Body of pancreas (tissue), 4 donors: ENCODE measurements around the gene TIMM17B. TPM values are rescaled to one million over a fixed set of nuclear protein-coding genes. Genes with fewer than 3 reads are reported as not detected.

Source experiments
- ATAC-seq: fragments of 150-250 bp; one replicate; pipeline ENCODE4 v1.9.1; 2016
- DNase-seq, 4 donors: peaks; one replicate each; pipeline ENCODE4 v3.0.0-alpha.2; 2019
- H3K27ac ChIP-seq, 4 donors: fragments of 200-600 bp; sonication (generic); 1 replicate in 3 of 4; 2 replicates in 1 of 4; pipeline versions ENCODE4 v1.5.1 to v1.6.1; 2016 to 2019; ENCODE audit warnings: mild to moderate bottlenecking in 1 of 4, mixed read lengths in 1 of 4, moderate library complexity in 1 of 4
- H3K27me3 ChIP-seq, 2 donors: fragments of 200-600 bp; sonication (generic); one replicate each; pipeline ENCODE4 v1.6.0; 2016; ENCODE audit warnings: mild to moderate bottlenecking in 1 of 2
- H3K36me3 ChIP-seq, 2 donors: fragments of 200-600 bp; sonication (generic); replicated peaks in 1 of 2; 2 replicates each; pipeline ENCODE4 v1.5.1; 2016; ENCODE audit warnings: low read depth in 2 of 2; ENCODE audit not compliant: insufficient read depth in 1 of 2
- H3K4me1 ChIP-seq: fragments of 200-600 bp; sonication (generic); one replicate; pipeline ENCODE4 v1.6.0; 2016
- H3K4me3 ChIP-seq, 2 donors: fragments of 200-600 bp; sonication (generic); 1 replicate in 1 of 2; 2 replicates in 1 of 2; pipeline ENCODE4 v1.5.1; 2016 to 2019
- H3K9me3 ChIP-seq, 3 donors: fragments of 200-600 bp; sonication (generic); 1 replicate in 2 of 3; 2 replicates in 1 of 3; pipeline ENCODE4 v1.5.1; 2016
- POLR2A ChIP-seq, 3 donors: fragments of 450-650 bp; IDR thresholded peaks; one replicate each; pipeline ENCODE4 v1.6.1; 2016; ENCODE audit warnings: antibody characterized with exemption in 3 of 3, mild to moderate bottlenecking in 2 of 3
- WGBS, 2 donors: methylation state at CpG; one replicate each; pipeline ENCODE4 v1.1.5; 2017; 5-methylcytosine and 5-hydroxymethylcytosine counted together
- intact Hi-C: fragments of 100-400 bp; cut with DNase I; formaldehyde crosslinking; loops from one replicate; pipeline ENCODE4 v1.15.1; 2023
- total RNA-seq, 2 donors: library from RNA; depleted of rRNA; stranded (reverse); fragments of >200 nt; gene quantifications; one replicate each; pipeline ENCODE4 v1.1.0, GENCODE V29; 2016
- TF ChIP-seq, protein P1 (sequence below), 7 experiments: fragments of 450-650 bp in 4 of 7; fragments of 200-600 bp in 3 of 7; sonication (generic) in 3 of 7; IDR thresholded peaks; one replicate each; pipeline ENCODE4 v1.5.1; 2016 to 2019; ENCODE audit warnings: antibody characterized with exemption in 7 of 7

The TIMM17B gene
- total RNA-seq, 2 donors from 2014 or later: 24.4 to 35.3 TPM

- intact Hi-C loops: no loop called here
- H3K27ac ChIP-seq: no peak overlapping the region
- WGBS, 2 donors: 80 to 87% methylated on average over 3 to 17 of the region's 17 CpGs
- no peak overlapping the region for H3K4me3 ChIP-seq
- ATAC-seq (no peak), DNase-seq (no peak)
- peaks cover 17% of the 10 kb centered on the region for H3K4me1 ChIP-seq
- TF ChIP-seq, protein P1, sequence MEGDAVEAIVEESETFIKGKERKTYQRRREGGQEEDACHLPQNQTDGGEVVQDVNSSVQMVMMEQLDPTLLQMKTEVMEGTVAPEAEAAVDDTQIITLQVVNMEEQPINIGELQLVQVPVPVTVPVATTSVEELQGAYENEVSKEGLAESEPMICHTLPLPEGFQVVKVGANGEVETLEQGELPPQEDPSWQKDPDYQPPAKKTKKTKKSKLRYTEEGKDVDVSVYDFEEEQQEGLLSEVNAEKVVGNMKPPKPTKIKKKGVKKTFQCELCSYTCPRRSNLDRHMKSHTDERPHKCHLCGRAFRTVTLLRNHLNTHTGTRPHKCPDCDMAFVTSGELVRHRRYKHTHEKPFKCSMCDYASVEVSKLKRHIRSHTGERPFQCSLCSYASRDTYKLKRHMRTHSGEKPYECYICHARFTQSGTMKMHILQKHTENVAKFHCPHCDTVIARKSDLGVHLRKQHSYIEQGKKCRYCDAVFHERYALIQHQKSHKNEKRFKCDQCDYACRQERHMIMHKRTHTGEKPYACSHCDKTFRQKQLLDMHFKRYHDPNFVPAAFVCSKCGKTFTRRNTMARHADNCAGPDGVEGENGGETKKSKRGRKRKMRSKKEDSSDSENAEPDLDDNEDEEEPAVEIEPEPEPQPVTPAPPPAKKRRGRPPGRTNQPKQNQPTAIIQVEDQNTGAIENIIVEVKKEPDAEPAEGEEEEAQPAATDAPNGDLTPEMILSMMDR (IDR thresholded peaks at IDR 0.05): no peak
- TF ChIP-seq POLR2A (IDR thresholded peaks at IDR 0.05): no peak
- H3K9me3 ChIP-seq: no peaks in the 10 kb centered on the region
- H3K27me3 ChIP-seq: no peaks in the 10 kb centered on the region
- H3K36me3 ChIP-seq: no peaks in the 10 kb centered on the region
Observed at GRCh38 chrX:48909703-48910294, 12.2 kb upstream of the TIMM17B start.

DNA sequence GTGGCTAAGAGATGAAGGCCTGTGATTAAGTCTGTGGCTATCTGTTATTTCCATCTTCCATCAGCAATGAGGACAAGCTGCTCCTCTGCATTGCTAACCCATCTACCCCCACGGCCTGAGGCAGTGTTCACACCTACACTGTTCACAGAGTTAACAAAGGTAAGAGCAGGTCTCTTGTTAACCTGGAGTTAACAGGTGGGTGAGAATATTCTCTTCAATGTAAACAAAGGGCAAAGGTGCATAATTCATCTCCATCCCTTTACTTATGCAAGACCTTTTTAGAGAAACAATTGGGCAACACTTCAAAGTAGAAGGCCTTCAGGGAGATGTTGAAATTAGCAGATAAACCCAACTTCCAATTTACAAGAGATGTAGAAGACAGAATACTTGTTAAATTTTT, 11.0 kb upstream of the TIMM17B start:
- Histone ChIP-seq H3K4me3 (no peak overlapping the region), H3K27me3 (no peaks in the 10 kb centered on the region), H3K4me1 (peaks cover 17% of the 10 kb centered on the region), H3K36me3 (no peaks in the 10 kb centered on the region), H3K27ac (no peak overlapping the region), H3K9me3 (no peaks in the 10 kb centered on the region)
- no peak for TF ChIP-seq POLR2A (IDR thresholded peaks at IDR 0.05)
- TF ChIP-seq, protein P1 (IDR thresholded peaks at IDR 0.05): no peak
- intact Hi-C loops: no loop called here
- ATAC-seq (no peak), DNase-seq (no peak)
- WGBS, 2 donors: 70 to 100% methylated on average over 1 of the region's 1 CpG

DNA sequence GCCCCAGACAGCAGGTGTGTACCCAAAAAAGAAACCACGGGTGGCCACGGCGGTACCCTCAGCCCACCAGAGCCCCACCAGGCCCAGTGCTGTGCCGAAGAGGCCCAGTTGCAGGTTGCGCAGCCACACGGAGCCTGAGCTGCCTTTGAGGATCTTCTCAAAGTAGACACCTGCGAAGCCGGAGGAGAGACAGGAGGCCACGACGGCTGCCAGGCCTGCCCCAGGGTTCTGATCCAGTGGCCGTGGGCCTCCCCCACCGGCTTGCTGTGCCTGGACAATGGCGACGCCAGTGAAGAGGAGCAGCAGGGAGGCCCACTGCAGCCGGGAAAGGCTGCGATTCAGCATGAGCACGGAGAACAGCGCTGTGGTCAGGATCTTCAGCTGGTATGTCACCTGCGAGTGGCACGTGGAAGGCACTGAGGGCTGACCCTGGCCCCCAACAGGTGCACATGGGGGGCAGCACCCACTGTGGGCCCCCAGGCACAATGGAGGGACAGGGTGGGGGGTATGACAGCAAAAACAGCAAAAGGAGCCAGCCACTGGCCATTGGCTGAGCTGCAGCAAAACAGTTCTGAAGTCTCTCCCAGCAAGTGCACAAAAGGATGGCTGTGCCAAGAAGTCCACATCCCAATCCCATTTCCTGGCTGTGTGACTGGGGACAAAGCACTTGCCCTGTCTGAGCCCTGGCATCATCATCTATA, 7.7 kb upstream of the TIMM17B start:
- no peak for DNase-seq
- H3K4me1 ChIP-seq: peaks cover 4% of the 10 kb centered on the region
- H3K36me3 ChIP-seq: peaks cover 0 to 5% of the 10 kb centered on the region in 2 donors
- H3K27me3 ChIP-seq: no peaks in the 10 kb centered on the region
- H3K4me3 ChIP-seq: no peak overlapping the region
- ATAC-seq: no peak
- H3K27ac ChIP-seq: no peak overlapping the region
- no peak for TF ChIP-seq POLR2A (IDR thresholded peaks at IDR 0.05)
- TF ChIP-seq, protein P1 (IDR thresholded peaks at IDR 0.05): no peak
- intact Hi-C loops: no loop called here
- H3K9me3 ChIP-seq: no peaks in the 10 kb centered on the region
- 79% methylated on average over 4 of the region's 20 CpGs; no CpG with 5 or more reads in 1 of the 2 donors for WGBS, 2 donors

- no peaks in the 10 kb centered on the region for H3K27me3 ChIP-seq
- no peak for ATAC-seq
- WGBS, 2 donors: 70 to 86% methylated on average over 2 to 6 of the region's 14 CpGs
- intact Hi-C loops: no loop called here
- DNase-seq: no peak
- H3K27ac ChIP-seq: no peak overlapping the region
- TF ChIP-seq, protein P1 (IDR thresholded peaks at IDR 0.05): no peak
- TF ChIP-seq POLR2A (IDR thresholded peaks at IDR 0.05): no peak
- no peaks in the 10 kb centered on the region for H3K9me3 ChIP-seq
- H3K36me3 ChIP-seq: peaks cover 0 to 5% of the 10 kb centered on the region in 2 donors
- H3K4me1 ChIP-seq: peaks cover 3% of the 10 kb centered on the region
- H3K4me3 ChIP-seq: no peak overlapping the region
Observed at GRCh38 chrX:48904626-48905025, 7.1 kb upstream of the TIMM17B start.
